ENCODE results near the gene AGAP1.
"Not testable (repeated sequence)": the region's sequence is repeated elsewhere in the genome, so short reads cannot be mapped to it uniquely, and the experiment has no call there.

The AGAP1 gene

DNA sequence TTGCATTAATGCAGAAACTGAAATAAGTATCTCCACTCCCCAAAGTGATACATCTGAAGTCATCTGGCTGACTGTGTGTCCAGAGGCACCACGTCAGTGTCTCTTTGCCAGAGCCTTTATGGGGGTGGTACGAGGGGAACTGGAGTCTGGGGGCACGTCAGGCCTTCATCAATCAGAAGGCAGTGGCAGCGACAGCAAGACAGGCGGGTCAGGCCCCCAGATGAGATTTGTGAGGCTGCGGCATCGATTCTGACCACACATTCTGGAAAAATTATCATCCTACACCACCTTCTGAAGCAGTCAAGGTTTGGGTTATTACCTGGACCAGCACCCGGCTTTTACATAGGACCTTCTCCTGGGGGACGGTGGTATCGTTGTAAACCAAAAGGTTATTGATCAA, 450.7 kb downstream of the AGAP1 start:
- no peak for DNase-seq (ENCODE audit: low read depth in 2 of 2)

DNA sequence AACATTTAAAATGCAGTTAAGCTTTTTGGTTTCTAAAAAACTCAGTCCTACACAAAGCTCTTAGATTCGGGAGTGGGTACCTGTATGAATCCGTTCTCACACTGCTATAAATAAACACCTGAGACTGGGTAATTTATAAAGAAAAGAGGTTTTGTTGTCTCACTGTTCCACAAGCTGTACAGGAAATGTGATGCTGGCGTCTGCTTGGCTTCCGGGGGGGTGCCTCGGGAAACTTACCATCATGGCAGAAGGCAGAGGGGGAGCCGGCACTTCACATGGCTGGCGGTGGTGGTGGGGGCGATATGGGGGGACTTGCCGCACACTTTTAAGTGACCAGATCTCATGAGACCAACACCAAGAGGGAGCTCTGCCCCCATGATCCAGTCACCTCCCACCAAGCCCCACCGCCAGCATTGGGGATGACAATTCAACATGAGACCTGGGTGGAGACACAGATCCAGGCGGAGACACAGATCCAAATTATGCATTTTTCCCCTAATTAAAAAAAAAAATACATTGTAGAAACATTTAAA, 451.8 kb downstream of the AGAP1 start:
- DNase-seq (ENCODE audit: low read depth in 2 of 2), result no peak

DNA sequence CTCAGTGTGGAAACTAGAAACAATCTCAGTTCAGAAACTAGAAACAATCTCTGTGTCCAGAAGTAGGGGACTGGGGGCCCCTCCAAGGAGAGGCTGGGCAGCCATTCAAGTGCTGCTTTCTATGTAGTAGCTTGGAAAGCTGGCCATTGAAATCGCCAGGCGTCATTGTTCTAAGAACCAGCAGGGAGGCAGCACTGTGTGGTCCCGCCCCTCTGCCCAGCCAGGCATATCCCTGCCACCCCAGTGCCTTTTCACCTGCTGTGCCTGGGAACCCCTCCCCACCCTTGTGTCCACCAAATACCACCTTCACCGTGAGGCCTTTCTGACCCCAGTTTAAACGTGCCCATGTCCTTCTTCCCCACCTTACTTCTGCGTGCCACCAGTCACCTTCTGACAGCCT, 452.7 kb downstream of the AGAP1 start:
- DNase-seq (ENCODE audit: low read depth in 2 of 2), result no peak

DNA sequence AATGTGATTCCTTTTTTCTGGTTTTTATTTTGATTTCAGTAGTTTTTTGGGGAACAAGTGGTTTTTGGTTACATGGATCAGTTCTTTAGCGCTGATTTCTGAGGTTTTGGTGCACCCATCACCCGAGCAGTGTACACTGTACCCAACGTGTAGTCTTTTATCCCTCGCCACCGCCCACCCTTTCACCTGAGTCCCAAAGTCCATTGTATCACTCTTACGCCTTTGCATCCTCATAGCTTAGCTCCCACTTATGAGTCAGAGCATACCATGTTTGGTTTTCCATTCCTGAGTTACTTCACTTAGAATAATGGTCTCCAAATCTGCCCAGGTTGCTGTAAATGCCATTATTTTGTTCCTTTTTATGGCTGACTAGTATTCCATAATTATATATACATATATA, 453.2 kb downstream of the AGAP1 start:
- DNase-seq (ENCODE audit: low read depth in 2 of 2), result not testable (repeated sequence)

DNA sequence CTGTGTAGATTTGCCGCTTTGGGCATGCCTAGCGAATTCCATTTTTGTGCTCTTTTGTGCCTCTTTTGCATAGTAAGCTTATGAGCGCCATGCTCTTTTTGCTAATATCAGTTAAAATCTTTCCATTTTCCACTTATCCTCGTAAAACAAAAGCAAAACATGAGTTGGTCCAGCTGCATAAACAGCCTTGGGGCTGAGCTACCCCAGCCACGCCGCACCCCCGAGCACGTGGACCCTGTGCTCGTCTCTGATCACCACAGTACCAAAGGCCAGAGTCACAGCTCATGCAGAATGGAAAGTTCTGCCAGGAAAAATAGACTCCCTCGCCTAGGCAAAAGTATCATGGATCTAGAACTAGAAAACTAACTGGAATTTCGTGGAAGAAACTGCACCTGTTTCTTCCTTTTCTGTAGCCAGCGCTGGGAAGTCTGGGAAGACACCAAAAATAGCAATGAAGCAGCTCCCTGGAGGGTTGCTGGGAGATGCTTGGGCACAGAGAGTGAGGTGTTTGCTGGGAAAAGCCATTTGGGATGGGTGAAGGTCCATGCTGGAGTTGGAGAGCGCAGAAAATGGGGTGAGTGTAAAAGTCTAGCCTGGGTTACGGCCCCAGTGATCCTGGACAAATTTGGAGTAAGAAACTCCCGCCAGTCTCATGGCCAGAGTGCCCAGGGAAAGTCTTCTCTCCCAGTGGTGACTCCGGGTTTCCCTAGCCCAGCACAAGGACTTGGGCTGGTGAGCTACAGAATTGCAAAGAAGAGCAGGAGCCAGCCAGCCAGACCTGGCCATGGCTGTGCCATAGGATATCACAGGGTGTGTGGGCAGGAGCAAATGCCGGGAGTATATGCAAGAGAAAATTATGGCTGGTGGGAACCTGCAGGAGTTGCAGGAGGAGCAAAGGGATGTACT, 456.0 kb downstream of the AGAP1 start:
- DNase-seq (ENCODE audit: low read depth in 2 of 2), result no peak

DNA sequence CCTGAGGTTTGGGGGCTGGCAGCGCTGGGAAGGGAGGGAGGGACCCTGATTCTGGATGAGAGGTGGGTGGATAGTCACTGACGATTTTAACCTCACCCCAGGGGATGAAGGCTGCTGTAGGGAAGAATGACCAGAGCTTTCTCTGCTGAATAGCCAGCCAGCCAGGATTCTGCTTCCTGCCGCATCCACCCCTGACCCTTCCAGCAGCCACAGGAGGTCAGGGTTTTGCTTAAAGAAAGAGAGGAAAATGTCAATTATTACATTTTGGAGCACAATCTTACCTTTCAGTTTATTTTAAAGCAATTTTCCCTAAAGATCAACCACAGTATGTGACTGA, 456.6 kb downstream of the AGAP1 start:
- DNase-seq (ENCODE audit: low read depth in 2 of 2), result no peak

DNA sequence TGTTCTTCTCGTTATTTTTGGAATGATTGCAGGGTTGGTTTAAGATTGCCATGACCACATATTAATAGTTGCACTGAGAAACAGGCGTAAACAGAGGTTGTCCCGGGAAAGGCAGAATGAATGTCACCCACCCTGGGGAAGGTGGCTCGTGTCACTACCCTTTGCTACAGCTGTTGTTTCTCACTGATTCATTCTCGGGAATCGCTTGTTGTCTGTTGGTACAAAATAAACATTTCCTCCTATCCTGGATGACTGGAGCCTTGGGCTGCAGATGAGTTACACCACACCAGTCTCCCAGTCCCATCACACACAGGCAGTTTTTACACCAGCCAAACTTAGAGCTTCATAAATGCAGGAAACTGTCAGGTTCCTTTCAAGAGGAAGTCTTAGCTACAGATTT, 457.6 kb downstream of the AGAP1 start:
- DNase-seq (ENCODE audit: low read depth in 2 of 2), result no peak

DNA sequence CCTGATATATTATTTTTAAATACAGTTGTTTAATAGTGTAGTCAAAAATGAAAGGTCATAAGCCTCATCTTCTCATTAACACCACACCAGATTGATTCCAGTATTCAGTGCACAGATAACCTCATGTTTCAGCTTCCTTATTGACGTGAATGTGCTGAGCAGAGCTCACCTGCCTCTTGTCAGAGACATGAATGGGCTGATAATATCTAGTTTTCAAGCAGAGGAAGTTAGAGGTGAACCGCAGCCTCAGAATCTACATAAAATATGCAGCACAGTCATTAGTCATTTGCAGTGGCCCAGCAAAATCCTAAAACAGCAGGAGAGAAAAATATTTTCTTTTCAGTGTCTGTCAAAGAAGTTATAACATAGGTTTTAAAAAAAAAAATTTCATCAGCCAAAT, 458.1 kb downstream of the AGAP1 start:
- no peak for DNase-seq (ENCODE audit: low read depth in 2 of 2)

DNA sequence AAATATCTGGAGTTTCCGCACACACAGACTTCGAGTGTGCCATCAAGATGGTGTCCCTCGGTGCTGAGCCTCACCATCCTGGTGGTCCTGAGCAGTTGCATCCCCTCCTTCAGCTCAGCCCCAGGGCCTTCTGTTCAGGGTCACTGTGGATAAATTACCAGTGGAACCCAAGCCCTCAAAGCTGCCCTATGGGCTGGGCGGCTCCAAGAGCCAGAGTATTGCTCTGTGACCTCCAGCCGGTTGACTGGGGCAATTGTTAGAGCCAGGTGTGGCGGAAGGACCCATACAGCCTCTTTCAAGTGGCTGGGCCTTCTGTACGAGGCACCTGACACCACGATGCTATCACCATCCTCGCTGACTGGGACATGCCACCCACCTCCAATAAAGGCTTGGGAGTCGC, 458.9 kb downstream of the AGAP1 start:
- no peak for DNase-seq (ENCODE audit: low read depth in 2 of 2)

DNA sequence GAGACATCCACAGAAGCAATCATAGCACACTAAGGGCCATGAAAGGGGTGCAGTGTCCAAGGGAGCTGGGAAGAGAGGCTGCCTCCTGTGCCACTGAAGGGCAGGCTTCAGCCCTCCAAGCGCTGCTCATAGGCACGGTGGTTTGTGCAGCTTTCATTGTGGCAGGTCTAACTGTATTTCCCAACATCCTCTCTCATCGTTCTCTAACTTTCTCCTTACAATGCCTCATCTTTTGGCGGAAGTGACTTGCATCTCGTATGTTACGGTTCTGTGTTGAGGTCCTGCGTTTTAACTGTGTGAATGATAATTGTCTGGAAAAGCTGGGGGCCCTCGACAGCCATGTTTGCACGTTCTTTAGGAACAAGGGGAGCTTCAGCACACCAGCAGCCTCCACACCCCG, 460.4 kb downstream of the AGAP1 start:
- no peak for DNase-seq (ENCODE audit: low read depth in 2 of 2)

DNA sequence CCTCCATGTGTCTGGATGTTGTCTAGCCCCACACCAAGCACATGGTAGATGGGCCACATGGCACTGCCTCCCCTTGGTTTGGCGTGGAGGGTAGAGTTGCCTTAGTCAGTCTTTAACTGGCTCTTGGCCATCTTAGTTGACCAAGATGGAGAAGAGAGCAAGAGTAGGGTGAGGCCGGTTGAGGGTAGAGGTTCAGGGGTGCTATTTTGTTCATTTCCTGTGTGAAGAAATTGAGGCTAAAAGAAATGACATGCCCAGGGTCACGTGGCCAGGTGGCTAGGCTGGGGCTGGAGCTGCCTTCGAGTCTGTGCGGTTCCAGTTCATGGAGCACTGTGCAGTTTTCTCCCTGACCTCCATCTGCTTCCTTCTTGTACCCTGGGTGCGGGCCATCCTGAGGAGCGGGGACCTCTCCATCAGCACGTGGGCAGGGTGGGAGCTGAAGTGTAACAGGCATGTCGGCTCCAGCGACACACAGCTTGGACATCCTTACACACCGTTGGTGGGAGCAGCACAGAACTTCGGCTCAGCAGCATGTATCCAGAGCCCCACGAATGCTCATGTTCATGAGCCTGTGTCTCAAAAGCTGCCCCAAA, 461.1 kb downstream of the AGAP1 start:
- DNase-seq (ENCODE audit: low read depth in 2 of 2), result no peak

DNA sequence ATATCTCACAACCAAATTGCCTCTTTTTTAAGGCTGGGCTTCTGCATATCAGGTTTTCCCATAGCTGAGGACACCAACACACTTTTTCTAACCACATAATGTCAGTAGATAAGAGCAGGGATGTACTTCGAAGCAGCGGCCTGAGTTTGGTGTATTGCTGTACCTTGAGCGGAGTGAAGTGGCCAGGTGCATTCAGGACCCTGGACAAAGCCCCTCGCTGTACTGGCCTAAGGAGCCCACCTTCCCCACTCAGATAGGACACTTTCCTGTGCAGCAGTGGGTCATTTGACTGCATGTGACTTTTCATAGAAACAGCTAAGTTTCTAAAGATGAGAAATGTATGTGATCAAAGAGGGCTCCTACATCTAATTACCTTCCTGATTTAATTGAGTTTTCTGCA, 461.8 kb downstream of the AGAP1 start:
- DNase-seq (ENCODE audit: low read depth in 2 of 2), result no peak

DNA sequence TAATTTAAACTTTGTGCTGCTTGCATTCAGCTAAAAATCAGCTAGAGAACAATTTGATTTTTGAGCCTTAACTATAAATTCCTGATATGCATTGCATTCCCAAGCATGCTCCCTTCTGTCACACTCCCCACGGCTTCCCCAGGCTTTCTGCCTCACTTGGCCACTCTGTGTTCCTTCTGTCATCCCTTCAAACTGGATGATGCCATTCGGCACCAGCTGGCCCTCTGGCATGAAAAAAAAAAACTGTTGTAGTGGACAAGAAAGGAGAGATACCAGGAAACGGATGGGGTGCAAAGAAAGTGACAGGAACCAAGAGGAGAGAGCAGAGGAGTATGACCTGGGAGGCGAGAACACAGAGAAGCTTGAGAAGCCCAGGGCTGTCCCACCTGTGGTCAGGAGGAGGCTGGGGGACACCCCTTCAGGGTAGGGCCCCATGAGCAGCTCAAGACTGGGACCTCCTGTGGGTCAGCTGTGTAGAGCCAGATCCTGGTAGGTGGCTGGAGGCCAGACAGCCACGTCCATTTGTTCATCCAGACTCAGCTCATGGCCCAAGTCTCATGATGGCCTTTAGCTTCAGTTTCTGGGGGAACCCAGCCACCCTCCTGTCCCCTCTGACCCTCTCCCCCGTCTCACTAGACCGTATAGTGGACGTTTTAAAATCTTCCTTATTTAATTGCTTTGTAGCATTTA, 462.6 kb downstream of the AGAP1 start:
- DNase-seq (ENCODE audit: low read depth in 2 of 2), result no peak

DNA sequence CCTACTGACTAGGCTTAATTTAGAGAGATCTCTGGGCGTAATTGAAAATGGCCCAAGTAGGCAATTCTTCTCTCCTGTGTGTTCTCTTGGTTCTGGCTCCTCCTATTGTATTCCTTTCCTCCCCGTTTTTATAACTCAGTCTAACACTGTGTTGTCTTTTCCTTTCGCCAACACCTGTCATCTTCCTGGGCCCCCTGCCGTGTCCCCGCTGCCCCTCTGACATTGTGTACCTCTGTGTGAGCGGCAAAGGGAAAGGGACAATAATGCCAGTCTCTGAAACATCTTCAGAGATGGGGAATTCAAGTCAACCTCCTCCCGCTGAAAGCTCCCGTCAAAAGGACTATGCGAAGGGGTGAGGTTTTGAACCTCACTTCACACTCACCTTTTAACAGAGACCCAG, 463.4 kb downstream of the AGAP1 start:
- no peak for DNase-seq (ENCODE audit: low read depth in 2 of 2)

DNA sequence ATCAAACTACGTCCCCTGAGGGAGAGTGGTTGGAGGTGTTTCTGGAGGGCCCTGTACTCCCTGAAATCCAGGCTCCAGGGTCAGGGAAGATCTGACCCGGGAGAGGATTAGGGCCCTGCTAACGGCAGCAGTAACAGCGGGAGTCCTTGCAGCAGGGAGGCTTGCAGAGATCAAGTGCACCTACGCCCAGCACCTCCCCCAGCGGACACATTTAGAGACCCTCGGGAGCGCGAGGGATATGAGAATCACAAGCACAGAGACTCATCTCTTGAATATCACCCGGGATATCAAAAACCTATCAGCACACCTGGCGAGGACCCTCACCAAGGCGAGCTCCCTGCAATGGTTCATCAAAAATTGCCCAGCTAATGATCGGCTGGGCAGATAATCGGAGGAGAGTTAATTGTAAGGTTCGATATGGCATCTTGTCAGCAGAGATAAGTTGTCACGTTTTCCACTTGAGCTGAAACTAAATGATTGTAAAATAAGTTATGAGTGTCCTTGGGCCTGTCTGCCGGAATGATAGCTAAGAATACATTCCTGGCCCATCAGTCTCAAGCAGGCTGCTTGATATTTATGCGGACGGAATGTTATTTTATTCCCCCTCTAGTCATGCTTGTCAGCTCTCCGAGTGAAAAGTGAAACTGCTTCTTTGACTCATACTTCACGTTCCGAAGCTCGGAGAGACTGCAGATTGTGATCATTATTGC, 464.5 kb downstream of the AGAP1 start:
- no peak for DNase-seq (ENCODE audit: low read depth in 2 of 2)

DNA sequence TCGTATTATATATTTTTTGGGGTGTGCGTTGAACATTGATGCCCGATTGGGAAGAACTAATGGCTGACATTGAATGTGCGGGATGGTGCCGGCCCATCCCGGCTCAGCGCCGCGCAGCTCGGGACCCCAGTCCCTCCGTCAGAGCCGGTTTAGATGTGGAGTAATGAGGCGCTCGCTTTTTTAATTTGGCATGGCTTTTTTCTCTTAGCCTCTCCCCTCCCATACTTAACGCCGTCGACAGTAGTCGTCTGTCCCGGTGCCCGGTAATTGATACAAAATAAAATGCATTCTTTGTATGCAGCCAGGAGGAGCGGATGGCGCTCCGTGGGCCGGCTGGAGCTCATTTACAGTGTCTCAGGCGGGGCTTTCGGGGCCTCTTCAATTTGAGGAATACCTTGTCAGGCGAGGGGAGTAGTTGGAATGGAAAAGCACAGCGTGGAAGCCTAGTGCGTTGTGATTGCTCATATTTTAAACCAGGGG, 465.1 kb downstream of the AGAP1 start:
- no peak for DNase-seq (ENCODE audit: low read depth in 2 of 2)

DNA sequence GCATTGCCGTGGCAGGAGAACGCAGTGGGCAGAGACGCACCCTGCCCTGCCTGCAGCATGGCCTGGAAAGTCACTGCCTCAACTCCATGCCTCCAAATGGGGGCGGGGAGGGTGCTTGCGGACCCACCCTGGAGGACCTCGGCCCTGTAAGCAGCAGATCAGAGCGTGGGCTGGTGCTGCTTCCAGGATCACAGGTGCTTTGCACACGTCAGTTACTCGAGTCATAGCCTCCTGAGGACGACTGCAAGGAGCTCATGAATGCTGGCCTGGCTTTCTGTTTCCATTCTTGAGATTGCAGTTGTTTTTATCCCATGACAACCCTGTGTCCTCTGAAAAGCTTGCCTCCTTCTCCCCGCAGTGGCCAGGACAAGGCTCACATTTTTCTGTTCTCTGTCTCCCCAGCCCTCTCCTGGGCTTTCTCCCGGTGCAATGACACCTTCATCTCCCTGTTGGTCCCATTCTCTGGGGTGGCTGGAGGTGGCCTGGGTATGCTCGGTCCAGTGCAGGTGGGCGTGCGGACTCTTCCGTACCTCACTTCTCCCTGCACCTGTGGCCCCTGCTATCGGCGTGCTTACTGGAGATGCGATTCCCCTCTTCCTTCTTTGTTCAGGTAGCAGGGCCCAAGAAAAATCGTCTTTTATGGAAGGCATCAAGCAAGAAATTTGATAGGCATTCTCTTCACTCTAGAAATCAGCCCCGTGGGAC, 466.3 kb downstream of the AGAP1 start:
- no peak for DNase-seq (ENCODE audit: low read depth in 2 of 2)

DNA sequence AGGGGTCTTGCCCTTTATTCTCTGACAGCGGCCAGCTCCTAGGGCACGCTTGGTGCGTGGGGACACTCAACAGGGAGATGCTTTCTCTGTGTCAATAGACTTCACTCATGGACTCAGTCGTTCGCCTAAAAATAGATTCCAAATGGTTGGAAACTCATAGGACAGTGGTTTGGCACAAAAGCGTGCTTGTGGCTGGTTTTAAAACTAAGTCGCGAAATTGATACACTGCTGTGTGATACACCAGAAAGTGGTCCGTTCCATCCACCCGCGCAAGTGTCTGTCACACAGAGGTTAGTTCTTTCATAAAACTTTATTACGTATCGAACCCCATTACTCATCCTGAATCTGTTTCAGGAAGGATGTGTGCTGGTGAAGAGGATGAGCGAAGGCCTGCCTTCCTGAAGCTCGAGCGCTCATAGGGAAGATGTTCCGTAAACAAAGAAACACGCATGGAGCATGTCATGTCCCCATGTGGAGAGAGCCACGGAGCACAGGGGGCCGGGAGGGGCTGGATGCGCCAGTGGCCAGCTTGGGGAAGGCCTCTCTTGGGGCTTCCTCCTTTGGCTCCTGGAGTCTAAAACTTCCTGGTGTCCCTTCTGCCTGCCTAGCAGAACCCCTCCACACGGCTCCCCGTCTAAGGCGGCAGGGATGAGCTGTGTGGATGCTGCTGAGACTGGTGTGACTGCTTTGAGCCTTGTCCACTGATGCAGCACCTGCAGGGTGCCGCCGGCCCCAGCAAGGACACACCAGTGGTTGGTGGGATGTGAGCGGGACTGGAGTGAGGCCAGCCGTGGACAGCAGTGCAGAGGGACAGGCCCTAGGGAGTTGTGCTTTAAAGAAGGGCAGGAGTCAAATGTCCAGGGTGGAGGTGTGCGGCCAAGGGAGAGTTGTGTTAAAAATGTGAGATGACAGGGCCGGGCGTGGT, 467.1 kb downstream of the AGAP1 start:
- no peak for DNase-seq (ENCODE audit: low read depth in 2 of 2)

DNA sequence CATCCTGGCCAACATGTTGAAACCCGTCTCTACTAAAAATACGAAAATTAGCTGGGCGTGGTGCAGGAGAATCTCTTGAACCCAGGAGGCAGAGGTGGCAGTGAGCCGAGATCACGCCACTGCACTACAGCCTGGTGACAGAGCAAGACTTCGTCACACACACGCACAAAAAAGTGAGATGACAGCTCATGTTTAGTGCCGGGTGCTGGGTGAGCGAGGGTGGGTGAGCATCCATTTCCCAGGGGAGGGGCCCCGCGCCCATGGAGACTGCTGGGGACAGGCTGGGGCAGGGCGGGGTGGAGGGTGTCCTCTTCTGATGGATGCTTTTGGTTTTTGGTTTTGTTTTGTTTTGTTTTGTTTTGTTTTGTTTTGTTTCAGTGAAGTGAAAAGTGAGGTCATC, 467.9 kb downstream of the AGAP1 start:
- DNase-seq (ENCODE audit: low read depth in 2 of 2), result no peak

DNA sequence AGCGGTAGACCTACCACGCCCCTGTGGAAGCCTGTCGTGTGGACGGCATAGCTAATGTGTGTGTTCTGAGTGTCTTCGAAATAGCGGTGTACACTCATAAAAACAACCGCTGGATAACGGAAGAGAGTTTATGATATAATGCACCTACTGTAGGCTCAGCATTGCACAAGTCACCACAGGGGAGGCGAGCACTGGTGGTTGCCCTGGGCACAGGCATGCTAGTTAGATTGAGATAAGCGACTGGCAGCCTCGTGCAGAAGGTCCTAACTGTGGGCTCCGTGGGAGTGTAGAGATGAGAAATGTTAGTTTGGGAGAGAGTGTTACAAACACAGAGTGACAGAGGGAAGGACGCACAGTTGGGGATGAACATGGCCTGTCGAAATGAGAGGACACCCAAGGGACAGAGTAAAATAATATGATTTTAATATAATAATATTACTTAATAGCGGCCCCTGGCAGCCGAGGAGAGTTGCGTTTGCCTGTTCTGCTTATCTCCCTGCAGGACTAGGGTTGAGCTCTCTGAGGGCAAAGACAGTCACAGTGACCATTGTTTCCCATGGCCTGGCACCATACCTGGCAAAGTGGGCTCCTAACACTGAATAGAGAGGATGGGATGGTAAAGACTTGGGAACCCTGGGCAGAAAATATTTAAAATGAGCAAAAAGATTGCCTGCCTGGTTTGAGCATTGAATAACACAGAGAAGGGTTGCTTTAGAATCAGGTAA, 470.2 kb downstream of the AGAP1 start:
- no peak for DNase-seq (ENCODE audit: low read depth in 2 of 2)
